SH-SY5Y (cell line): ENCODE results near the gene CENPI.

Experiments used
- GATA2 ChIP-seq: IDR thresholded peaks from 2 replicates; pipeline ENCODE4 v1.6.1; 2011; ENCODE audit warnings: mild to moderate bottlenecking, low read depth, low read length
- GATA3 ChIP-seq: IDR thresholded peaks from 2 replicates; pipeline ENCODE4 v1.6.1; 2011; ENCODE audit warnings: low read depth, mild to moderate bottlenecking, low read length, moderate library complexity

- no peak for TF ChIP-seq GATA2
- TF ChIP-seq GATA3: no peak
These were observed 46.3 kb upstream of the CENPI start, which contains the start of gene TRMT2B for GRCh38 chrX:101051549-101052302.
